H4 (cell line): ENCODE results near the gene MPP3. TPM values are rescaled to one million over a fixed set of nuclear protein-coding genes. Genes with fewer than 3 reads are reported as not detected.
A peak's percentile ranks its signal among the peaks of the same experiment; 100 is the strongest.
"Not testable (repeated sequence)": the region's sequence is repeated elsewhere in the genome, so short reads cannot be mapped to it uniquely, and the experiment has no call there.

Experiments used
- DNase-seq: peaks from one replicate; pipeline ENCODE4 v3.0.0-alpha.2; 2015; ENCODE audit warnings: low spot score
- total RNA-seq: library from RNA; depleted of rRNA; stranded (reverse); fragments of >200 nt; shearing (Covaris generic); gene quantifications from 2 replicates; pipeline ENCODE4 v1.2.3, GENCODE V29; 2014

MPP3 gene
- total RNA-seq, 1 experiment from 2014 or later: 4.0 TPM

DNA sequence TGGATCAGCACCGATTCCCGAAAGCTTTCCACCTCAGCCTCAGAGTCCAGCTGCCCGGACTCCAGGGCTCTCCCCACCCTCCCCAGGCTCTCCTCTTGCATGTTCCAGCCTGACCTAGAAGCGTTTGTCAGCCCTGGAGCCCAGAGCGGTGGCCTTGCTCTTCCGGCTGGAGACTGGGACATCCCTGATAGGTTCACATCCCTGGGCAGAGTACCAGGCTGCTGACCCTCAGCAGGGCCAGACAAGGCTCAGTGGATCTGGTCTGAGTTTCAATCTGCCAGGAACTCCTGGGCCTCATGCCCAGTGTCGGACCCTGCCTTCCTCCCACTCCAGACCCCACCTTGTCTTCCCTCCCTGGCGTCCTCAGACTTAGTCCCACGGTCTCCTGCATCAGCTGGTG is 29.0 kb upstream of the MPP3 start:
- no peak for DNase-seq

DNA sequence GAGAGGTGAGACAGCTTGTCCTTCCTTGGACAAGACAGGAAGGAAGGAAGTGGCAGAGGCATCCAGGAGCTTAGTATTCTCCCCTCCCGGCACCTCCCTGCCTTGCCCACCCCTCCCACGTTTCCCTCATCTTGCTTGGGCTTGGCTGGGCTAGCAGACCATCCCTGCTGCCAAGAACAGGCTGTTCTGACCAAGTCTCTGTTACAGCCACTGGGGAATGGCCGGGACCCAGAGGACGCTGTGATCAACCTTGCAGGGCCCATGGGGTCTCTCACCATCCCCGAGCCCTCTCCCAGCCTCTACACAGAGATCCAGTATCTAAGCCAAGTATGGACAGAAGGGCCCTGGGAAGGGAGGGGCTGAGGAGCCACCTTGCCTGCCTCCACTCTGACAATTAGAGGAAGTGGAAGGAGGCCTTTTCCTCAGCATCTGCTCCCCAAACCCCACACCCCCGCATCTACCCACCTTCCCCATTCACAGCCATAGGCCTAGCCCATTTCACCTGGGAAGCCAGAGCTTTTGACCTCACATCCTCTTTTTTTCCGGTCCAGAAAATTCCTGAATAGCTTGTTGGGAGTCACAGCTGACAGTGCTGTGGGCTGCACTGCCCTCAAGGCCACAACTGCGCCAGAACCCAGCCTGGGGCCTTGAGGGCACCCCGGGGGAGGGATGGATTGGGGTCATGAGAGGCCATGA is 28.1 kb upstream of the MPP3 start:
- no peak for DNase-seq

DNA sequence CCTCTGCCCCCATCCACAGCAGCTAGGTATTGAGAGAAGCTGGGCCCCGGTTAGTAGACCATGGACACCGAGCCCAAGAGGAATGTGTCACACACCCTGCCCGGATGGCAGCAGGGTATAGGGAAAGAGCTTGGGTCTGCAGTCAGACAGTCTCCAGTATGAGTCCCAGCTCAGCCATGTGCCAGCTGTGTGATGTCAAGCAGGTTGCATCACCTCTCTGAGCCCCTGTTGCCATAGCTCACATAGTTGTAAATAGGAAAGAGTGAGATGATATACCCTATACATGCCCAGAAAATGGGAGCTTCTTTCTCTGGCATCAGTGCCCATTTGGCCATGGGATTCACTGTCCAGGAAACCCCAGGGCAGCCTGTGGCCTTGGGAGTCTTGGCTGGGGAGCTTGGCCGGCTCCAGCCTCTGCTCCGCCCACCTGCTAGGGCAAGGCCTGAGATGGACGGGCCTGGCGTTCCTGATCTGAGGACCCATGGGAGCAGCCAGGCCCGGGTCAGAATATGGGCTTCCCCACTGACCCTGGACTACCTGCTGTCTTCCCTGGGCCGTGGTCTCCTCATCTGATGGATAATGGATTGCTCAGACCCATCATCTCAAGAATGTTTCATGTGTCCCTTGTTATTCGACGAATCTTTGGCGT is 27.3 kb upstream of the MPP3 start:
- no peak for DNase-seq

GRCh38 chr17:43857957-43858600 is 25.1 kb upstream of the MPP3 start:
- no peak for DNase-seq

DNA sequence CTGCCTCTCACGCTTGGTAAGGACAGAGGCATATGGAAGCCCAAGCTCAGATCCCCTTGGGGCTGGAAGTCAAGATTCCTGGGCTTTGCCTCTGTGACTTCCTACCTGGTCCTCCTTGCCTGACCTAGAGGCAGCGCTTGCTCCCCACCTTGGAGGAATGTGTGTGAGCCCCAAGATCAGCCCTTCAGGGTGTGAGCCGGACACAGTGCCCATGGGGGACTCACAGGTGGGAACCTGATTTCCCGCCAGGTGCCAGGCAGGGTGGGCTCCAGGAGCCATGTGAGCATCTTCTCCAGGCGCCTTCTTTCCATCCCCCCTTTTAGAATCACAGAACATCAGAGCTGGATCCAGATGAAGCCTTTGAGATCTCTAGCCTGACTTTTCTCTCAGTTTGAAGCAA is 24.2 kb upstream of the MPP3 start:
- no peak for DNase-seq

- no peak for DNase-seq
Measured at GRCh38 chr17:43856141-43856540, 23.2 kb upstream of the MPP3 start.

DNA sequence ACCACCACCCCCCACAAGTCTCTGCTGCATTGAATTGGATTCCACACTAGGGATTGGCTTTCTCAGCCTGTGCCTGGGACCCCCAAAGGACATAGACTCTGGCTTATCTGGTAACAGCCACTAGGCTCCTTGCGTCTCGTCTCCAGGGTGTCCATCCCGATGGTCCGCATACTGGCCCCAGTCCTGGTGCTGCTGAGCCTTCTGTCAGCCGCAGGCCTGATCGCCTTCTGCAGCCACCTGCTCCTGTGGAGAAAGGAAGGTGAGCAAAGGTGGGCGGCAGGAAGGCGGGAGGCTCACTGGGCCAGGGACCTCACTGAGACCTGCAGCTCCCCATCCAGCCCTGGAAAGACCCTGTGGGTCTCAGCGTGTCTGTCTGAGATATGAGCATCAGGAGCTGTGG is 22.1 kb upstream of the MPP3 start:
- no peak for DNase-seq

GRCh38 chr17:43854498-43854897 is 21.6 kb upstream of the MPP3 start:
- DNase-seq: no peak

DNA sequence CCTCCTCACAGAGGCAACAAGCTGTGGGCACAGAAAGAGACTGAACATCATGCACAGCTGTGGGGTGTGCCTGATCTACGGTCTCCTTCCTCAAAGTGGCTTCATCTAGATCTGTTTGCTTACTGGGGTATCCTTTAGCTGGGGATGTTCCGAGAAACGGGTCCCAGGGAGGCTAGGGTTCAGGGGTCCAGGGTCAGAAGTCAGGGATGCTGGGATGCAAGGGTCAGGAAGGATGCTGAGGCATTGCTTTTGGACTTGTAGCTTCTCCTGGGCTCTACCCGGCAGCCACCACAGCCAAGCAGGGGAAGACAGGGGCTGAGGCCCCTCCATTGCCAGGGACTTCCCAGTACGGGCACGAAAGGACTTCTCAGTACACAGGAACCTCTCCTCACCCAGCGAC is 20.6 kb upstream of the MPP3 start:
- DNase-seq: no peak

- DNase-seq: no peak
Measured at GRCh38 chr17:43852571-43852970, 19.6 kb upstream of the MPP3 start.

- no peak for DNase-seq
Measured at GRCh38 chr17:43849116-43849515, 16.2 kb upstream of the MPP3 start.

- DNase-seq: no peak
Measured at GRCh38 chr17:43848601-43849000, 15.7 kb upstream of the MPP3 start.

- DNase-seq: no peak
Measured at GRCh38 chr17:43846963-43847371, 14.0 kb upstream of the MPP3 start, which contains the start of gene CD300LG. Gene CD300LG (plus strand): TSS chr17:43847176. CDS start chr17:43847217, 41 bp downstream.

- DNase-seq: peak; percentile 65
Measured at GRCh38 chr17:43846221-43846712, 13.3 kb upstream of the MPP3 start.

- DNase-seq: no peak
Measured at GRCh38 chr17:43845766-43846165, 12.8 kb upstream of the MPP3 start.

DNA sequence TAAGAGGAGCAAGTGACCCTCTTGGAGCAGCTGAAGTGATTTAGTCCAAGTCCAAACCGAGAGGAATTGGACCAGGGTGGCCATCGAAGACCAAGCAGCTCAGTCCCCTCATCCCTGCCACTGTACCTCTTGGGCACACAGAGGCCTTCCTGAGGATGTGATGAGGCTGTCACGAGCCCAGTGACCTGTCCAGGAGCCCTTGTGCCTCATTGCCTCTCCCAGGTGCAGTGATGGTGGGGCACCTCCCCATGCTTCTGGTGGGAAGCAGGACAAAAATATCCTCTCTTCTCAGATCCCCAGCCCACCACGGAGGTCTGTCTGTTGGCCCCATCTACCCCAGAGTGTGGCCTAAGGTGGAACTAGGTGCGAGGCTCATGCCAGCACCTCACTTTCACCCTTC is 11.3 kb upstream of the MPP3 start:
- DNase-seq: no peak

- no peak for DNase-seq
Measured at GRCh38 chr17:43842975-43843325, 10.0 kb upstream of the MPP3 start.

DNA sequence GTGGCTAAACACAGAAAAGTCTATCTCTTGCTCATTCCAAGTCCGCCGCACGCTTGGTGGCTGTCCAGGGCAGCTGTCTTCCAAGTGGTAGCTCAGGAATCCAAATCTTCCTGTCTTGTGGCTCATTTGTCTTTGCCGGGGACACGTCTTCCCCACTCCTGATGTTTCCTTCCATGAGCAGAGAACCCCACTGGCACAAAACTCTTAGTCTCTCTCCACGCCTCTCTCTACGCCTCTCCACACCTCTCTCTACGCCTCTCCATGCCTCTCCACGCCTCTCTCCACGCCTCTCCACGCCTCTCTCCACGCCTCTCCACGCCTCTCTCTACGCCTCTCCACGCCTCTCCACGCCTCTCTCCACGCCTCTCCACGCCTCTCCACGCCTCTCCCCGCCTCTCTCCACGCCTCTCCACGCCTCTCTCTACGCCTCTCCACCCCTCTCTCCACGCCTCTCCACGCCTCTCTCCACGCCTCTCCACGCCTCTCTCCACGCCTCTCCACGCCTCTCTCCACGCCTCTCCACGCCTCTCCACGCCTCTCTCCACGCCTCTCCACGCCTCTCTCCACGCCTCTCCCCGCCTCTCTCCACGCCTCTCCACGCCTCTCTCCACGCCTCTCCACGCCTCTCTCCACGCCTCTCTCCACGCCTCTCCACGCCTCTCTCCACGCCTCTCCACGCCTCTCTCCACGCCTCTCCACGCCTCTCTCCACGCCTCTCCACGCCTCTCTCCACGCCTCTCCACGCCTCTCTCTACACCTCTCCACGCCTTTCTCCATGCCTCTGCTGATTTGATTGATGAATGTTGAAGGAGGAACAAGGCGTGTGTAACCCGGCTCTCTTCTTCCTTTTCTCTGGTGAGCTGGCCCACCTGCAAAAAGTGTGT is 9.4 kb upstream of the MPP3 start:
- not testable (repeated sequence) for DNase-seq

- no peak for DNase-seq
Measured at GRCh38 chr17:43841282-43841681, 8.3 kb upstream of the MPP3 start.

DNA sequence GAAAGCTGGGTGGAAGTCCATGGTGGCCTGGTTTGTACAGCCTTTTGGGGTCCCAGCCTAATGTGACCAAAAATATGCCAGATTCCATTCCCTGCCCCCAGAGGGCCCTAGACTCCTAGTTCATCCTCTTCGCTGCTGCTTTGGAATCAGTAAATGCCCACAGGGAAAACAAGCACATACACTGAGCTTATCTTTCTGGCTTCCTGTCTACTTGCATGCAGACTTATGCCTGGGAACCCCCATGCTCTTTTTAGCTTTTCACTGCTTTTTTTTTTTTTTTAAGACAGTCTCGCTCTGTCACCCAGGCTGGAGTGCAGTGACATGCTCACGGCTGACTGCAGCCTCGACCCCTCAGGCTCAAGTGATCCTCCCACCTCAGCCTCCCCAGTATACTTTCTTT is 7.9 kb upstream of the MPP3 start:
- peak; percentile 57 for DNase-seq

- DNase-seq: peak; percentile 38
Measured at GRCh38 chr17:43839670-43840108, 6.7 kb upstream of the MPP3 start.

GRCh38 chr17:43834106-43834505 is 1.2 kb upstream of the MPP3 start:
- no peak for DNase-seq
